CD4-positive, alpha-beta memory T cell (primary cell): ENCODE data around the gene RPA3. TPM values are rescaled to one million over a fixed set of nuclear protein-coding genes. Genes with fewer than 3 reads are reported as not detected.
"Not testable (repeated sequence)": the region's sequence is repeated elsewhere in the genome, so short reads cannot be mapped to it uniquely, and the experiment has no call there.

ENCODE experiments used
- CTCF ChIA-PET: fragments of 350-600 bp; sonication (Branson Sonifier 250); formaldehyde crosslinking; loops from one replicate; lab custom pipeline; 2021; ENCODE audit warnings: inconsistent platforms; ENCODE audit not compliant: partially characterized antibody; lab: Charles Lee
- POLR2A ChIA-PET: fragments of 350-600 bp; sonication (Branson Sonifier 250); formaldehyde crosslinking; loops from one replicate; lab custom pipeline; 2021; ENCODE audit not compliant: partially characterized antibody; lab: Charles Lee
- DNase-seq, 5 donors: peaks; one replicate each; pipeline versions ENCODE4 v3.0.0 to v3.0.0-alpha.2; 2020 to 2022; ENCODE audit warnings: mixed read lengths in 1 of 5
- H3K27ac ChIP-seq: one replicate; pipeline ENCODE4 v1.7.0; 2013; ENCODE audit warnings: low read depth, low read length
- H3K27me3 ChIP-seq: 2 replicates; pipeline ENCODE4 v1.7.0; 2013; ENCODE audit warnings: mild to moderate bottlenecking, low read length, moderate library complexity; ENCODE audit not compliant: insufficient read depth
- H3K36me3 ChIP-seq: 2 replicates; pipeline ENCODE4 v1.7.0; 2013; ENCODE audit warnings: mild to moderate bottlenecking, low read length, moderate library complexity; ENCODE audit not compliant: insufficient read depth
- H3K4me1 ChIP-seq: 2 replicates; pipeline ENCODE4 v1.7.0; 2013; ENCODE audit warnings: mild to moderate bottlenecking, low read length, moderate library complexity; ENCODE audit not compliant: insufficient read depth
- H3K4me3 ChIP-seq, 2 donors: one replicate each; pipeline ENCODE4 v1.7.0; 2013; ENCODE audit warnings: low read length in 2 of 2, mild to moderate bottlenecking in 1 of 2
- H3K9me3 ChIP-seq, 2 donors: one replicate each; pipeline ENCODE4 v1.7.0; 2013; ENCODE audit warnings: low read length in 2 of 2, control low read depth in 1 of 2; ENCODE audit not compliant: control insufficient read depth in 1 of 2
- H3K27ac Mint-ChIP-seq, 7 donors: one replicate each; pipeline ENCODE4 v1.8.0; 2020 to 2021; ENCODE audit warnings: mixed read lengths in 7 of 7, mild to moderate bottlenecking in 6 of 7, inconsistent platforms in 3 of 7, moderate library complexity in 3 of 7
- H3K27me3 Mint-ChIP-seq, 2 donors: one replicate each; pipeline ENCODE4 v1.8.0; 2020 to 2021; ENCODE audit warnings: mixed read lengths in 2 of 2
- H3K36me3 Mint-ChIP-seq, 2 donors: one replicate each; pipeline ENCODE4 v1.8.0; 2020 to 2021; ENCODE audit warnings: mixed read lengths in 2 of 2, inconsistent platforms in 1 of 2, mild to moderate bottlenecking in 1 of 2
- H3K4me1 Mint-ChIP-seq, 4 donors: one replicate each; pipeline ENCODE4 v1.8.0; 2020 to 2021; ENCODE audit warnings: mixed read lengths in 4 of 4, mild to moderate bottlenecking in 1 of 4
- H3K4me3 Mint-ChIP-seq, 8 donors: one replicate each; pipeline ENCODE4 v1.8.0; 2020 to 2021; ENCODE audit warnings: mixed read lengths in 8 of 8, mild to moderate bottlenecking in 7 of 8, moderate library complexity in 6 of 8, inconsistent platforms in 3 of 8
- H3K9me3 Mint-ChIP-seq, 8 donors: one replicate each; pipeline ENCODE4 v1.8.0; 2020 to 2021; ENCODE audit warnings: mixed read lengths in 8 of 8, mild to moderate bottlenecking in 5 of 8, inconsistent platforms in 3 of 8, moderate library complexity in 1 of 8
- intact Hi-C: fragments of 100-400 bp; cut with micrococcal nuclease; formaldehyde crosslinking; loops from one replicate; pipeline ENCODE4 v1.15.1; 2023
- polyA plus RNA-seq, 2 donors: library from polyadenylated mRNA; unstranded; fragments of 300-500 nt; fragmentation: Illumina TruSeq; gene quantifications; one replicate each; pipeline ENCODE4 v1.2.3, GENCODE V29; 2021
- total RNA-seq, 2 experiments: library from RNA; stranded (reverse); gene quantifications; one replicate each; pipeline ENCODE4 v1.2.3, GENCODE V29; 2021

Gene RPA3
- total and polyA plus RNA-seq, 4 experiments from 2014 or later = 31.2 to 96.6 (median 63.6) TPM

DNA sequence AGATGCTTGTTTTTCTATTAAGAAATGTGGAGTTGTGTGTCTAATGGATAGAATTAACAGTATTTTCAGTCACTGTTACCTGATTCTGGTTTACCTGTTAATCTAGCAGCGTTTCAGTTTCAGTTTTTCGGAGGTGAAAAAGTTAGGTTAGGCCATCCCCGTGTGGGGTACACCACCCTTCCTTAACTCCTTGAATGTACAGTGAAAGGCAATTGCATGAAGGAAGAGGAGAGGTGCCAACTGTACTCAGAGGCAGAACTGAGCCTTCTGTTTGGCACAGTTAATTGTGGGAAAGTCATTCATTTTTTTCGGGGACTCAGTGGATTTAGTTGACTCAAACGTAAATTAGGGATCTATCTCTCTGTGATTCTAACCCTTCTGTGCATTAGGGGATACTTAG is 35.5 kb downstream of the RPA3 start:
- H3K4me3 ChIP-seq = no peak overlapping the region
- H3K27me3 ChIP-seq = no peaks in the 10 kb centered on the region
- peaks cover 16 to 42% (median 31%) of the 10 kb centered on the region in 4 donors for H3K4me1 Mint-ChIP-seq
- CTCF ChIA-PET = interaction anchor here (2.0 to 3.7 kb wide), 4 partner anchors 42 to 534 kb away, joined by 14 to 56 read pairs (median 39); partner anchors contain the start of gene UMAD1
- H3K9me3 ChIP-seq = peaks cover 0 to 2% of the 10 kb centered on the region in 2 donors
- H3K27ac ChIP-seq = no peak overlapping the region
- no peaks in the 10 kb centered on the region for H3K36me3 ChIP-seq
- H3K4me1 ChIP-seq = peaks cover 15% of the 10 kb centered on the region
- intact Hi-C loops = loop anchor here (5.0 kb wide), 1 partner anchor 284 kb away; the partner anchor contains the start of gene GLCCI1
- peaks cover 0 to 3% (median 3%) of the 10 kb centered on the region in 8 donors for H3K9me3 Mint-ChIP-seq
- no peak overlapping the region for H3K4me3 Mint-ChIP-seq
- H3K27ac Mint-ChIP-seq = peak overlapping the region in 2 of 7 donors; percentile 27 to 37
- no peaks in the 10 kb centered on the region for H3K27me3 Mint-ChIP-seq
- POLR2A ChIA-PET = no interaction called here
- no peak for DNase-seq
- peaks cover 7 to 10% of the 10 kb centered on the region in 2 donors for H3K36me3 Mint-ChIP-seq

DNA sequence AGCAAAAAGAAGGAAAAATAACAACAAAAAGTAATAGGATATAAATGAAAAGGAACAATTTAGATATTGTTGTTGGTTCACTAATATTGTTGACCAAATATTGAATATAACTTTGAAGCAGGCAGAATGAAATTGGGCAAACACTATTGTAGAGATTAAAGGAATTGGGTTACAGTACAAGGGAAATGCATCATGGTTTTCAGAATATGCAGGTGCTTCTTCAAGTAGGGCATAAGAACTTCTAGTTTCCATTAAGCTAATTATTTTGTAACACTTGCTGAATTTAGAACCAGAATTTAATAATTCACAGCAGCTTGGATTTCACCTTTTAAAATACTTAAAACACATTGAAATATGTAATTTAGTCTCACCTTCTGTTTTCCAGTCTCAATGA is 36.5 kb downstream of the RPA3 start:
- no peaks in the 10 kb centered on the region for H3K27me3 Mint-ChIP-seq
- CTCF ChIA-PET = interaction anchor here (0.8 to 3.7 kb wide), 33 partner anchors 9 to 614 kb away, joined by 3 to 56 read pairs (median 5); partner anchors contain the start of genes GLCCI1, ICA1 and UMAD1
- Histone ChIP-seq H3K27me3 (no peaks in the 10 kb centered on the region), H3K9me3 (peaks cover 0 to 3% of the 10 kb centered on the region in 2 donors), H3K4me1 (peaks cover 15% of the 10 kb centered on the region), H3K4me3 (no peak overlapping the region), H3K27ac (no peak overlapping the region), H3K36me3 (no peaks in the 10 kb centered on the region)
- peaks cover 13 to 14% of the 10 kb centered on the region in 2 donors for H3K36me3 Mint-ChIP-seq
- no peak for DNase-seq
- intact Hi-C loops = loop anchor here (1.0 to 5.0 kb wide), 6 partner anchors 80 to 614 kb away; partner anchors contain the start of gene GLCCI1
- H3K4me1 Mint-ChIP-seq = peaks cover 18 to 40% (median 28%) of the 10 kb centered on the region in 4 donors
- peaks cover 0 to 8% (median 5%) of the 10 kb centered on the region in 8 donors for H3K9me3 Mint-ChIP-seq
- POLR2A ChIA-PET = interaction anchor here (1.1 to 2.4 kb wide), 6 partner anchors 42 to 505 kb away, joined by 3 to 11 read pairs (median 8); partner anchors contain the start of gene UMAD1
- H3K27ac Mint-ChIP-seq = peak overlapping the region in 3 of 7 donors; percentile 22 to 43 (median 42)
- peak overlapping the region in 1 of 8 donors; percentile 27 for H3K4me3 Mint-ChIP-seq

DNA sequence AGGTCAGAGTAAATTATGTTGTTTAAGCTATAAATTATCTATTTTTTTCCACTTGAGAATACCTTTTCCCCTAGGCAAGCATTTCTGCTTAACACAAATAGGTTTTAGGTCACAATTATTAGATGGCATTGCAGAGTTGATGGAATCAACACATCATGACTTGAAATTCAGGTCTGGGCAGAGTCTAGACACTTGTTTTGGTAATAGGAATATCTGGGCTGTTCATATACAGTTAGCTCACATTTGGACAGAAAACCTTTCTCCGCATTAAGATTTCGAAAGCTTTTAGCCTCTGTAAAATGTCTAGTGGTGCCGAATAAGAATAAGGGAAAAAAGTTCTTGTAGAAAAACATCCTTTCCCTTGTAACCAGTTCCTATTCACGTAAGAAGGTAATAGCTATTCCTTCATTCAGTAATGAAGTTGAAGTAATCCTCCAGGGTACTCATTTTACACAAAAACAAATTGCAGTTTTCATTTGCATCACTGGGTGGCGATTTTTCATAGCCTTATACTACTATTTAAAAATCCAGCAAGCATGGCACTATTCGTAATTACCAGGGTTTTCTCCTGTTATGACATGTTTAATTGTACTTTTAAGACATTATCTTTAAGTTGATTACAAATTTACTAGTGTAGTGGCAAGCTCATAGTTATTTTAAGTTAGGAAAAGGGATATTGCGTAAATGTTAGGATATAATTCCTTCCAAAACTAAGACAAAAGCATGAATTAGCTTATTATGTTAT is 37.0 kb downstream of the RPA3 start:
- H3K36me3 Mint-ChIP-seq = peaks cover 13 to 14% of the 10 kb centered on the region in 2 donors
- peaks cover 0 to 8% (median 5%) of the 10 kb centered on the region in 8 donors for H3K9me3 Mint-ChIP-seq
- Histone ChIP-seq H3K27ac (no peak overlapping the region), H3K4me3 (no peak overlapping the region), H3K4me1 (peaks cover 15% of the 10 kb centered on the region), H3K27me3 (no peaks in the 10 kb centered on the region), H3K36me3 (no peaks in the 10 kb centered on the region), H3K9me3 (peaks cover 0 to 3% of the 10 kb centered on the region in 2 donors)
- H3K4me1 Mint-ChIP-seq = peaks cover 18 to 35% (median 24%) of the 10 kb centered on the region in 4 donors
- peak; percentile 47 to 62 (median 54) for DNase-seq
- H3K27me3 Mint-ChIP-seq = no peaks in the 10 kb centered on the region
- POLR2A ChIA-PET = interaction anchor here (0.5 to 2.4 kb wide), 11 partner anchors 41 to 509 kb away, joined by 3 to 11 read pairs (median 4); partner anchors contain the start of gene UMAD1
- H3K27ac Mint-ChIP-seq = peak overlapping the region in 5 of 7 donors; percentile 41 to 59 (median 45)
- CTCF ChIA-PET = interaction anchor here (0.6 to 3.7 kb wide), 47 partner anchors 8 to 615 kb away, joined by 3 to 56 read pairs (median 4); partner anchors contain the start of genes GLCCI1, ICA1 and UMAD1
- intact Hi-C loops = loop anchor here (1.0 to 5.0 kb wide), 6 partner anchors 81 to 615 kb away; partner anchors contain the start of gene GLCCI1
- peak overlapping the region in 3 of 8 donors; percentile 21 to 51 (median 35) for H3K4me3 Mint-ChIP-seq

DNA sequence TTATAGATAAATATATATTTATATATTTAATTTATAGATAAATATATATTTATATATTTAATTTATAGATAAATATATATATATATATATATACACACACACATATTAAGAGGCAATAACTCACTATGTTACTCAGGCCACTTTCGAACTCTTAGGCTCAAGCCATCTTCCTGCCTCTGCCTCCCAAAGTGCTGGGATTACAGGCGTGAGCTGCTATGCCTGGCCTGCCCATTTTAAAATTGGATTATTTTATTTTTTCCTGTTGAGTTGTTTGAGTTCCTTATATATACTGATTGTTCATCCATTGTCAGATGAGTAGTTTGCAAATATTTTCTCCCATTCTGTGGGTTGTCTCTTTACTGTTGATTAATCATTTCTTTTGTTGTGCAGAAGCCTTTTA is 38.8 kb downstream of the RPA3 start:
- not testable (repeated sequence) for H3K9me3 ChIP-seq, H3K4me3 ChIP-seq, H3K27me3 Mint-ChIP-seq, H3K27ac ChIP-seq, H3K9me3 Mint-ChIP-seq, H3K27me3 ChIP-seq, DNase-seq, H3K36me3 ChIP-seq
- CTCF ChIA-PET = interaction anchor here (1.2 to 3.7 kb wide), 5 partner anchors 11 to 537 kb away, joined by 3 to 56 read pairs (median 34); no protein-coding TSS in a partner anchor
- Mint-ChIP-seq H3K27ac (peak overlapping the region in 3 of 7 donors; percentile 10 to 52 (median 22)), H3K36me3 (peaks cover 26 to 28% of the 10 kb centered on the region in 2 donors), H3K4me3 (peak overlapping the region in 2 of 8 donors; percentile 42 to 47), H3K4me1 (peaks cover 19 to 46% (median 29%) of the 10 kb centered on the region in 4 donors)
- intact Hi-C loops = loop anchor here (5.0 kb wide), 2 partner anchors 37 to 288 kb away; partner anchors contain the start of genes GLCCI1 and UMAD1
- H3K4me1 ChIP-seq = peaks cover 15% of the 10 kb centered on the region
- POLR2A ChIA-PET = interaction anchor here (2.1 kb wide), 1 partner anchor 446 kb away, joined by 8 read pairs; no protein-coding TSS in a partner anchor

DNA sequence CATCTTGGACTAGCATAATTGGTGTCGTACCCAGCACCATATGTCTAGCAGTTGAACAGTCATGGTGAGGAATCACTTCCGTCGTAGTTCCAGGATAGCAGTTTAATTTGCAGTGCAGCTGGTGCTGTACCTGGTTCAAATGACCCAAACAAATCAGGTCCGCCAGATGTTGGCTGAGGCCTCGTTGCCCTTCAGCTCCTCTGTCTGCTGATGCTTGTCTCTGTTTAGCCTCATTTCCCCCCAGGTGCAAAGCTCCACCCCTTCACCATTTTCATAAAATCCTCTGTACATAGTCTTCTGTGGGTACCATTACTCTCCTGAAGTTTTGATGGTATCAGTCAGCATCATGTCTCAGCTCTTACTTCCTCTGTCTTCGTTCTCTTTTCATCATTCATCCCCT is 42.7 kb downstream of the RPA3 start:
- peaks cover 13% of the 10 kb centered on the region for H3K36me3 ChIP-seq
- peaks cover 40 to 59% (median 47%) of the 10 kb centered on the region in 4 donors for H3K4me1 Mint-ChIP-seq
- ChIA-PET CTCF (no interaction called here), POLR2A (interaction anchor here (0.8 kb wide), 1 partner anchor 35 kb away, joined by 4 read pairs; the partner anchor contains the start of gene UMAD1)
- H3K27ac ChIP-seq = no peak overlapping the region
- H3K4me3 ChIP-seq = no peak overlapping the region
- H3K27me3 Mint-ChIP-seq = no peaks in the 10 kb centered on the region
- no peak for DNase-seq
- H3K36me3 Mint-ChIP-seq = peaks cover 29 to 44% of the 10 kb centered on the region in 2 donors
- intact Hi-C loops = loop anchor here (5.0 kb wide), 1 partner anchor 33 kb away; the partner anchor contains the start of gene UMAD1
- H3K27ac Mint-ChIP-seq = peak overlapping the region in 6 of 7 donors; percentile 45 to 77 (median 65)
- peaks cover 3 to 8% (median 5%) of the 10 kb centered on the region in 8 donors for H3K9me3 Mint-ChIP-seq
- H3K4me1 ChIP-seq = peaks cover 22% of the 10 kb centered on the region
- H3K4me3 Mint-ChIP-seq = no peak overlapping the region
- H3K27me3 ChIP-seq = no peaks in the 10 kb centered on the region
- peaks cover 0 to 3% of the 10 kb centered on the region in 2 donors for H3K9me3 ChIP-seq

DNA sequence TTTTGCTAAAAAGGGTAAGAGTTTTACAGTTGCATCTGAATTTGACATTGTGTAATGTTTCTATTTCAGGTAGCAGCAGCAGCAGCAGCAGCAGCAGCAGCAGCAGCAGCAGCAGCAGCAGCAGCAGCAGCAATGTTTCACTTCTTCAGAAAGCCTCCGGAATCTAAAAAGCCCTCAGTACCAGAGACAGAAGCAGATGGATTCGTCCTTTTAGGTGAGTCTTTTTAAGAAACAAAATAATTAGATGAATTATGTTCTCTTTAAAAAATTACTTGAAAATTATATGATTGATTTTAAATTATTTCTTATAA is 45.2 kb downstream of the RPA3 start:
- Histone ChIP-seq H3K36me3 (peaks cover 13% of the 10 kb centered on the region), H3K9me3 (peaks cover 0 to 3% of the 10 kb centered on the region in 2 donors), H3K27me3 (no peaks in the 10 kb centered on the region), H3K4me1 (peaks cover 27% of the 10 kb centered on the region), H3K27ac (no peak overlapping the region), H3K4me3 (no peak overlapping the region)
- peak overlapping the region; percentile 7 to 69 (median 56) for H3K4me3 Mint-ChIP-seq
- H3K36me3 Mint-ChIP-seq = peaks cover 34 to 42% of the 10 kb centered on the region in 2 donors
- ChIA-PET CTCF (no interaction called here), POLR2A (no interaction called here)
- peaks cover 36 to 61% (median 44%) of the 10 kb centered on the region in 4 donors for H3K4me1 Mint-ChIP-seq
- no peak for DNase-seq
- no peaks in the 10 kb centered on the region for H3K27me3 Mint-ChIP-seq
- intact Hi-C loops = no loop called here
- peaks cover 3 to 8% (median 5%) of the 10 kb centered on the region in 8 donors for H3K9me3 Mint-ChIP-seq
- H3K27ac Mint-ChIP-seq = peak overlapping the region; percentile 45 to 81 (median 69)
